NK-92 treated with Interleukin-12 subunit alpha and Interleukin-12 subunit beta, amount 100 ng/mL, for 24 hours (cell line): ENCODE measurements around the gene GHRL.
A peak's percentile ranks its signal among the peaks of the same experiment; 100 is the strongest.
"Not testable (repeated sequence)": the region's sequence is repeated elsewhere in the genome, so short reads cannot be mapped to it uniquely, and the experiment has no call there.

Source experiments
- DNase-seq: peaks from one replicate; lab custom pipeline; 2025; lab: John Stamatoyannopoulos, UW

Gene GHRL

DNA sequence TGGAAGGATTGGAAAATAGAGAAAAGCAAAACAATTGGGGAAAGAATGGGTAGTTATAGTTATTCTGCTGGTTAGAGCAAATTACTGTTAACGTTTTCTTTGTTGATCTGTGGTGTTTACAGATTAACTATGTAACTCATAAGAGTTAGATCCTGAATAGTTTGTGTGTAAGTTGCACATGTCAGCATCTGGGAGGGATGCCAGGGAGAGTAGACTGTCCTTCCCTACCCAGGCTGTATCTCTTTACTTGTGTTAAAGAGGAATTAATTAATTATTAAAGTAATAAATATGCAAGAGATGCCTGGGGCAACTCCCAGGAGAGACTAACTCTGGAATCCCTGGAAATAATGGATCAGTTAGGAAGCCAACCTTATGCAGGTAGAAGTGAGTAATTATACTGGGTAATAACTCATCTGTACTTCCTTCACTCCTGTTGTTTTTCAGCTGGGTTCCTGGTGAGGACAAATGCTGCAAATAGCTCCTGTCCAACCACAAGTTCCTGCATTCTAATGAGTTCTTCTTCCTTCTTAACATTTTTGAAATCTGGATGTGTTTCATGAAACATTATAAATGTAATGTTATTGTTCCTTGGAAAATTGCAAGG is 18.9 kb downstream of the GHRL start:
- no peak for DNase-seq

DNA sequence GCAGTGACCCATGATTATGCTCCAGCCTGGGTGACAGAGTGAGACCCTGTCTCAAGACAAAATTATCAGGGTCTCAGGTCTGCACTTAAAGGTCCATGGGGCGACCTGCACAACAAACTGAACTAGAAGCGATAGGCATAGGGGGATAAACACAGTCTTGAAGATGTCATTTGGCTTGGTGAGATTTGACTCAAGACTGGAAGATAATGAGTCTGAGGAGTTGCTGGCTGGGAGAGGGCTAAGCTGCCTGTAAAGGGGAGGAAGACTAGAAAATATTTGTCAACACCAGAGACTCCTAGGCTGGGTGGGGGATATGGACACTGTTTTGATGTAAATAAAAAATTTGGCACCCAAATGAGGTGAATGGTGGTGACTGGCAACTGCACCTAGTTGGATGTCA is 19.8 kb downstream of the GHRL start:
- no peak for DNase-seq

DNA sequence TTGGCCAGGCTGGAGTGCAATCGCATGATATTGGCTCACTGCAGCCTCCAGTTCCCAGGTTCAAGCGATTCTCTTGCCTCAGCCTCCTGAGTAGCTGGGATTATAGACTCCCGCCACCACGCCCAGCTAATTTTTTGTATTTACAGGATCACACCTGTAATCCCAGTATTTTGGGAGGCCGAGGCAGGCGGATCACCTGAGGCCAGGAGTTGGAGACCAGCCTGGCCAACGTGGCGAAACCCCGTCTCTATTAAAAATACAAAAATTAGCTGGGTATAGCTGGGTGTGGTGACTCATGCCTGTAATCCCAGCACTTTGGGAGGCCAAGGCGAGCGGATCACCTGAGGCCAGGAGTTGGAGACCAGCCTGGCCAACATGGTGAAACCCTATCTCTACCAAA is 20.3 kb downstream of the GHRL start:
- DNase-seq, result not testable (repeated sequence)

DNA sequence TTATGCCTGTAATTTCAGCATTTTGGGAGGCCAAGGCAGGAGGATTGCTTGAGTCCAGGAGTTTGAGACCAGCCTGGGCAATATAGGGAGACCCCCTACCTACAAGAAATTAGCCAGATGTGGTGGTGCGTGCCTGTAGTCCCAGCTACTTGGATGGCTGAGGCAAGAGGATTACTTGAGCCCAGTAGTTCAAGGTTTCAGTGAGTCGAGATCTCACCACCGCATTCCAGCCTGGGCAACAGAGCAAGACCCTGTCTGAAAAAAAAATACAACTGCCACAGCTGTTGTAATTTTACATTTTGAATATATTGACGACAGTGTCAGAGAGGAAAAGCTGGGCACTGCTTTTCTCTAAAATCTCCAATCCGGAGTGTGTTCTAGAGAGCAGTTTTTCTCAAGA is 23.3 kb downstream of the GHRL start:
- no peak for DNase-seq

DNA sequence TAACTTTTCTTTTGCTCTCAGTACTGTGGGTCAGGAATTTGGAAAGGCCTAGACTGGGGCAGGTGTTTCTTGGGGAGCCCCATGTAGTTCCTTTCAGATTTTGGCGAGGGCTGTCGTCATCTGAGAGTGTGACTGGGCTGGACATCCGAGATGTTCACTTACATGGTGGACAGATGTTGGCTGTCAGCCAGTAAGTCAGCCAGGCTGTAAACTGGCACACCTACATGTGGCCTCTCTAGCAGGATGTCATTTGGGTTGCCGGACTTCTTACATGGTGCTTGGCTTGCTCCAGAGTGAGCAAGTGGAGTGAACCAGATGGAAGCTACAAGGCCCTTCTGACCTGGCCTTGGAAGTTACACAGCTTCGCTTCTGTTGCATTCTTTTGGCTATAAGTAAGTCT is 23.8 kb downstream of the GHRL start:
- no peak for DNase-seq

DNA sequence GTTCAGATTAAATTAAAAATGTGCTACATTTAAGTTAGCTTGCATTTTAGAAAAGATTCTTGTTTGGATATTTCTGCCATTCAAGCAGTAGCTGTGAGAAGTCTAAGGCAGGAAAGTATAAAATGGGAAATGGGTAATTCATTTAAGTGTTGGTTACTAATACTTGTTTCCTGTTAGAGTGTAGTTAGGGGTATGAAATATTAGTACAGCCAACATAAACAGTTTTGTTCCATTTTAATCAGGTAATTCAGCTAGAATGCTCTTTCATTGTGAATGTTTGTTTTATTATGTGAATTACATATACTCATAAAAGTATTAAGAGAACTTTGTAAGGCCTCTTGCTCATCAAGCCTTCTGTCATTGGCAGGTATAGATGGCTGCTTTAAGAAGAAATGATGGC is 24.6 kb downstream of the GHRL start:
- no peak for DNase-seq

DNA sequence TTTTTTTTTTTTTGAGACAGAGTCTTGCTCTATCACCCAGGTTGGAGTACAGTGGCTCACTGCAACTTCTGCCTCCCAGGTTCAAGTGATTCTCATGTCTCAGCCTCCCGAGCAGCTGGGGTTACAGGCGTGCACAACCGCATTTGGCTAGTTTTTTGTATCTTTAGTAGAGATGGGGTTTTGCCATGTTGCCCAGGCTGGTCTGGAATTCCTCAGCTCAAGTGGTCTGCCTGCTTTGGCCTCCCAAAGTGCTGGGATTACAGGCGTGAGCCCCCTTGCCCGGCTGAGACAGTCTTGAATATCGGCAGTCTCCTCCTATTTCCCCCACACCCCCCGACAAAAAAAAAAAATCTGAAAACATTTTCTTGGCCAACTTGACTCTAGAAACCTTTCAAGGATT is 25.8 kb downstream of the GHRL start:
- not testable (repeated sequence) for DNase-seq

DNA sequence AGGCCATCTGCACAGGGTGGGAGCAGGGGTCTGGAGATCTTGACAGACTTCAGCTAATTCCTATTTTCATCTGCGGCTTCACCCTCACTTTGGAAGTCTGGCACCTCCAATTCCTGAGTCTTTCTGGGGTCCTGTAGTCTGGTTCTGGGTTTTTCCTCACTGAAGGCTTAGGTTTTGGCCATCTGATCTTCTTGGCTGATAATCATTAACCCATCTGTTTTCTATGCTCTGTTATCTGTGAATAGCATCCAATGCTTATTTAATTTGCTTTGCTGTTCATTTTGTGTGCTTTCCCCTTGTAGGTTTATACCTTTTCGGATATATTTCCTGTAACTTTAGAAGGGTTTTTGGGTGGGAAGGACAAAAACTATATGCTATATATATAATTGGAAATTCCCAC is 26.9 kb downstream of the GHRL start:
- no peak for DNase-seq

DNA sequence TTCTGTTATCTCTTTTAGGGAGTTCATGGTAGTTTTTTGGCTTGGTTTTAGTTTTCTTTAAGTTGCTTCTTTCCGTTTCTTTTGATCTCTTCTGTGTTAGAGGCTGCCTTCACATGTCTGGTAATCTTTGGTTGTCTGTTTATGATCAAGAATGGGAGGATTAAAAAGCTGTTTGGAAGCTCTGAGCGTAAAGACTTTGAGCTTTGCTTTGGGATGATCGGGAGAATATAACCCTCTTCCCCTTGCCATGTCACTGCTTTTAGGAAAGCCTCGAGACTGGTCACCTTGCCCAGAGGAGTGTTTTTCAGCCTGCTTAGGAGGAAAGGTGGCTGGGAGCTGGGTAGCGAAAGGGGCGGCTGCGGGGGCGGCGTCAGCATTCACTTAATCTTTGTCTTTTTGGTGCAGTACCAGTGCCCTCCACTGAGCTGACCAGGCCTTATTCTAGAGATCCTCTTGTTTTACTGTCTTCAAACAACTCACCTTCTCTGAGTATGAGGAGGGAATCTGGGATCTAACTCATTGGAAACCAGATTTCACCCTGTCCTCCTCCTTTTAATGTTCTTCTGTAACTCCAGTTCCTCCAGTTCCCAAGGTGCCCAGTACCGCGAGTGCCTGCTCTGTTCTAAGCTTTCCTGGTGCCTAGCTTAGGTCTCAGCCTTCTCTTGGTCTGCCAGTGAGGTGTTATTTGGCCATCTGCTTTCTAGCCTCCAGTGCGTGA is 28.9 kb downstream of the GHRL start:
- DNase-seq, result no peak

DNA sequence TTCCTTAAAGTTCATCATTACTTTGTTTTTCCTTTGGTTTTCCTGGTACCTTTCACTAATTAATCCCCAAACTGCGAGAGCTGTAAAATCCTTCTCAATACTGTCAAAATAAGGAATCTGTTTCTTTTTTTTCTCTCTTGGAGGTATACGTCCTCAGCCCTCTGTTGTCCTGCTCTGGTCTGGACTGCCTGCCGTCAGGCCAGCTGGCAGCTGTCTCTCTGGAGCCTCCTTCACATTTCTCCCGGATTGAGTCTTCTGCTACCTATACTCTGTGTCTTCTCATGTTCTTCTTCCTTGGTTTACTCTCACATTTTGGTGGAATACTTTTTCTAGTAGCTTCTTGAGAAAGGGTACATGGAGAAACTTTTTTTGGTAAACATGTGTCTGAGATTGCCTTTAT is 30.7 kb downstream of the GHRL start:
- DNase-seq, result no peak

DNA sequence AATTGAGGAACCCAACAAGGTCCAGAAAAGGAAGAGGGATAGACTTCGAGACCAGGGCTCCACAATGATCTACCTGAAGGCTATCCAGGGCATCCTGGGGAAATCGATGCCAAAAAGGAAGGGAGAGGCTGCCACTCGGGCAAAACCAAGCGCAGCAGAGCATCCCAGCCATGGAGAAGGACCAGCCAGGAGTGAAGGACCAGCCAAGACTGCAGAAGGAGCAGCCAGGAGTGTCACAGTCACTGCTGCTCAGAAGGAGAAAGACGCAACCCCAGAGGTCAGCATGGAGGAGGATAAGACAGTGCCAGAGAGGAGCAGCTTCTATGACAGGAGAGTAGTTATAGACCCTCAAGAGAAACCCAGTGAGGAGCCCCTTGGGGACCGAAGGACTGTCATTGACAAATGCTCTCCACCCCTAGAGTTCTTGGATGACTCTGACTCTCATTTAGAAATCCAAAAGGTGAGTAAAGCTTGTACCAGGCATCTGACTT is 32.5 kb downstream of the GHRL start:
- DNase-seq, result no peak

DNA sequence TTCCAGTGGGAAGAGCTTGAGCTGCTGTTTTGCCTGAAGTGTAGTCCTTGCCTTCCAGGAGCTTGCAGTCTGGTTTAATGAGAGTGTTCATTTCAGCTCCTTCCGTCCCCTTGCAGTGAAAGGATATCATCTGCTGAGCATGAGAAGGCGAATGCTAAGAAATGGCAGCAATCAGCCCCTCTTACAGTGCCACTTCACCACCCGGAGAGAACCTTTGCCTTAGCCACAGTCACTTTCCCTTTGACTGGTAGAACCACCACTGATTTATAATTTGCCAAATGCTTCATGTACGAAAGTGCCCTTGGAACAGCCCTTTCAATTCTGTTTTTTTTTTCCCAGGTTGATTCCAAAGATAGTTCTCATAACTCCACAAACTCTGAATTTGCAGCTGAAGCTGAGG is 32.9 kb downstream of the GHRL start:
- no peak for DNase-seq

DNA sequence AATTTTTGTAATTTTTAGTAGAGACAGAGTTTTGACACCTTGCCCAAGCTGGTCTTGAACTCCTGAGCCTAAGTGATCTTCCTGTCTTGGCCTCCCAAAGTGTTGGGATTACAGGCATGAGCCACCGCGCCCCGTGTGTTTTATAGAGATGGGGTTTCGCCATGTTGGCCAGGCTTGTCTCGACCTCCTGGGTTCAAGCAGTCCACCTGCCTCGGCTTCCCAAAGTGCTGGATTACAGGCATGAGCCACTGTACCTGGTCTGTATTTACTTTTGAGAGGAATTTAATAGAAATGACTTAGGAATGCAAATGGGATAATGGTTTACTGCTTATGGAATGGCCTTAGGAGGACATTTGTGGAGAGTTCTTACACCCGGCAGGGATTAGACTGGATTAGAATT is 33.7 kb downstream of the GHRL start:
- no peak for DNase-seq

DNA sequence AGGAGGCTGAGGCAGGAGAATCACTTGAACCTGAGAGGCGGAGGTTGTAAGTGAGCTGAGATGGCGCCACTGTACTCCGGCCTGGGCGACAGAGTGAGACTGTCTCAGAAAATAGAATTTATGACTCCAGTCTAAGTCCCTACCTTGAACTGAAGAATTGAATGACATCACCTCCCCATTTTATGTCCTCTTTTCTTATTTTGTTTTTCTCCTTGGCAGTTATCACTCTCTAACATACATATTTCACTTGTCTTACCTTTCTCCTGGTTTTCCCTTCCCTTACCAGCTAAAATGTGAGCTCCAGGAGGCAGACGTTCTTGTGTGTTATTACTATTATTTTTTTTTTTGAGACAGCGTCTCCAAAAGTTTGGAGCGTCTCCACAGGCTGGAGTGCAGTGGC is 36.9 kb downstream of the GHRL start:
- DNase-seq, result no peak

DNA sequence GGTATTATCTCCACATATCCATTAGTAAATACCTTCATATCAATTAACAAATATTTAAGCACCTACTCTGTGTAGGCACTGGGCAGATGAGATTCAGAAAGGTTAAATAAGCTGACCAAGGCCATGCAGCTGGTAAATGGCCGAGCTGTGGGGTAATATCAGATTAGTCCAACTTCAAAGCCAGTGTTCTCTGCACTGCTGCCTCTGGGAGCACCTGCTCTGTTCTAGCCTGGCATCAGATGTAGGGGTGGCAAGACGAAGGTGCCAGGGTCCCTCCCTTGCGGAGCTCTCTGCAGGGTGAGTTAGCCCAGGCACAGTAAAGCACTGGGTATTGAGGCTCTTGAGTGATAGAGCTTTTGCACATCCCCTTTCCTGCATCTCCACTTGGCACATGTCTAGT is 39.0 kb downstream of the GHRL start:
- no peak for DNase-seq

DNA sequence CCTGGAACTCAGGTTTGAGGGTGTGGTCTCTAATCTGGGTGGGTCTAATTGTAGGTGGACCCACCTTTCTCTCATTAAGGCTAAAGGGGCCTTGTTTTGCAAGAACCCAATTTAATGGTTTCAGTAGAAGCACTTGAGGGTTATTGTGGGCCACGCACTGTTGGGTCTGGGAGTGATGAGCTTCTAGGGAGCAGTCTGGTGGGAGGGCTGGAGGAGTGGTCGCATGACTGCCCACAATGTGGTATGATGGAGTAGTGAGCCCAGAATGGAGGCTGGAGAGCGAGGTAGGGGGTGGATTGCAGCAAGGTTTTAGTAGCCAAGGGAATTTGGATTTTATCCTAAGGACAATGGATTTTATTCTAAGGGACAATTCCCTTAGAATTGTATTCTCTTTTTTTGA is 41.7 kb downstream of the GHRL start:
- DNase-seq, result no peak

DNA sequence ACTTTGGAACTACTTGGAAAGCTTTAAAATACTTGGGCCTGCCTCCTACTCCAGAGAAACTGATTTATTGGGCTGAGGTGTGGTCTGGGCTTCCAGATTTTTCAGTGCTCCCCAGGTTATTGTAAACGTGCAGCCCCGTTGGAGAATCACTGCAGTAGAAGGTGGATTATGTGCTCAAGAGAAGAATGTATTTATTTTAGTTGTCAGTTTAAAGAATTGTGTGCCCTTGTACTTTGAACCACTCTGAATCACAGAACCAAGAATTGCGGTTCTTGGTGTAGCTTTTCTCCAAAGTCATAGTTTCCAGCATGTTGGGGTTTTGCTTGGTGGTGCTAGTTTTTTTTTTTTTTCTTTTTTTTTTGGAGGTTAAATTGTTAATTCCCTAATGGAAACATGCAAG is 42.9 kb downstream of the GHRL start:
- no peak for DNase-seq

DNA sequence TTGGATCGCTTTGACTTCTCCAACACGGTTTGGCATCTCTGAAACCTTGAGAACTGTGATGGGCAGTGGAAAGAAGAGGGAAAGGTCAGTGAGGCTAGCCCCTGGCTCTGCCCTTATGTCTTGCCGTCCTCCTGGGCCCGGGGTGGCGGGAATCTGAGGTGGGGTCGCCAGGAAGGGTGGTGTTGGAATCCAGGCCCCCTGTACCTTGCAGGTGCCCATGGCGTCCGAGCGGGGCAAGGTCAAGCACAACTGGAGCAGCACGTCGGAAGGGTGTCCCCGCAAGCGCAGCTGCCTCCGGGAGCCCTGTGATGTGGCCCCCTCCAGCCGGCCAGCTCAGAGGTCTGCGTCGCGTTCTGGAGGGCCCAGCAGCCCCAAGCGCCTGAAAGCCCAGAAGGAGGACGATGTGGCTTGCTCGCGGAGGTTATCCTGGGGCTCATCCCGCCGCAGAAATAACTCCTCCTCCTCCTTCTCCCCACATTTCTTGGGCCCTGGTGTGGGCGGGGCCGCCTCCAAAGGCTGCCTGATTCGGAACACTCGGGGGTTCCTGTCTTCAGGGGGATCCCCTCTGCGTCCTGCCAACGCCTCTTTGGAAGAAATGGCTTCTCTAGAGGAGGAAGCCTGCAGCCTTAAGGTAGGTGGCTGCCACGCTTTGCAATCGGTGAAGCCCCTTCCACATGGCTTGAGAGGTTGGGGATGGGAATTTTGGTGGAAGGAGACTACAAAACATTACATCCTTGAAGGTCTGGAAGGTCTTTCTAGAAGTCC is 43.6 kb downstream of the GHRL start:
- DNase-seq, result peak; percentile 22

DNA sequence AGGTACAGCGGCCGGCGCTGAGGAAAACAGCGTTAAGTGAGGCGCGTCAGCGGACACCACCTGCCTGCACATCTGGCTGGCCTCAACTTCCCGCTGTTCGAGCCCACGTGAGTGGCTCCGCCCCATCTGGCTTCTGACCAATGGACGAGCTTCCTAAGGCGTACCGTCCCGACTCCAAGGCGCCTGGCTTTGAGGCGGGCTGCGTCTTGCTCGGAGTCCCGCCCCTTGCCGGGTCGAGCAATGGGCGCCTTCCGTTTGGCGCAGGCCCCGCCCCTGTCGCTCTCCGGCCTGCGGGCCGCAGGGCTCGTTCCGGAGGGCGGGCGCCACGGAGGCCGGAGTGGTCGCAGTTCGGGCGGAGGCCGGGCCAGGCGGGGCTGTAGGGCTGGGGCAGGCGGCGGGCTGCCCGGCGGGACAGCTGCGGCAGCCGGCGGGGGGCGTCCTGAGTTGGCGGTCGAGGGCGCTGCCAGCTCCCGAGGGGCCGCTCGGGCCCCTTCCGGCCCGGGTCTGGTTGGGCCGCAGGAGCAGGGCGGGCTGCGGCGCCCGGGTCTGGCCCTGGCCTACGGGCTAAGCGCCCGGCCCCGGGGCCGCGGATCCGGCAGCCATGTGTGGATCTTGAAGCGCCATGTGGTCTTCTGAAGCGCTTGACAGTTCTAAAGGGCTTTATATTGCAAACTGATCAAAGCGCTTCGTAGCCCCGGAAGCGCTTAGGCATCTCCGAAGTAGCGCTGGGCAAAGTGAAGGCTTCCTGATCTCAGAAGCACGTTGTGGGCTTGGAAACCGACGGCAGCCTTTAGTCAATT is 44.4 kb downstream of the GHRL start, which contains the start of gene TATDN2:
TSS of gene TATDN2 (plus strand) at position 276 of the 800 bp plus-strand sequence. CDS start 742 bp downstream, outside the sequence.
- DNase-seq, result peak; percentile 87

DNA sequence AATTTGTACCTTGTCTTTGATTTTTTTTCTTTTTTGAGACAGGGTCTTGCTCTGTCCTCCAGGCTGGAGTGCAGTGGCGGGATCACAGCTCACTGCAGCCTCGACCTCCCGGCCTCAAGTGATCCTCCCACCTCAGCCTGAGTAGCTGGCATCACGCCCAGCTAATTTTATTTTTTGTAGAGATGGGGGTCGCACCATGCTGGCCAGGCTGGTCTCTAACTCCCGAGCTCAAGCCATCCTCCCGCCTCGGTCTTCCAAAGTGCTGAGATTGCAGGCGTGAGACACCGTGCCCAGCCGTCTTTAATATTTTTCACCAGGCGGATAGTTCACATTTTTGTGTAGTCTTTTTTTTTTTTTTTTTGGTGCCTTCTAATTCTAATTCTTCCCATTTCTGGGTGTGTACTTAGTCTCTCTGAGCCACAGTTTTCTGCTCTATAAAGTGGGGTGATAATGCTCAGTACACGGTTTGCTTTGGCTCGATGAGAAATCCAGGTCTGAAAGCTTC is 45.0 kb downstream of the GHRL start:
- DNase-seq, result no peak

DNA sequence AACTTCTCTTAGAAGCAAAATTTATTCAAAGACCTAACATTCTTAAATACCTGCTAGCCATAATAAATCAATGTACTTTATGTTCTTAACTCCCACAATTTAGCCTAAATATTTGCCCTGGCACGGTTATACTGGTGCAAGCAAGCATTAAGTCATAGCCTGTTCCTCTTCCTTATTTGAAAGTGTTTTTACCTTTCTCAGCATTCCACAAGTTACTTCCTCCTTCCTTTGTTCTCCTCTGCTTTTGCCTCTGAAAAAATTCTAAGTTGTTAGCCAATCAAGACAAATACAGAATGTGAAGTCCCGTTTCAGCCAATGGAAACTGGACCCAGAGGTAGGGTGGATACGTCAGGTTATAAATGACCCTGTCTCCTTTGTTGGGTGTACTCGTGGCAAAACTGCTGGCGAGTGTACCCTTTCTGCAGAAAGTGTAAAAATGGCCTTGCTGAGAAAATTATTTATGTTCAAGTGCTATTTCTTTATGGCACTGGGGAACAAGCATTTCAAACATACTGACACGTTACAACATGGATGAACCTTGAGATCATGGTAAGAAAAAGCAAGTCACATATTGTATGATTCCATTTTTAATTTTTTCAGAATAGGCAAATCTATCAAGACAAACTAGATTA is 47.5 kb downstream of the GHRL start:
- no peak for DNase-seq

DNA sequence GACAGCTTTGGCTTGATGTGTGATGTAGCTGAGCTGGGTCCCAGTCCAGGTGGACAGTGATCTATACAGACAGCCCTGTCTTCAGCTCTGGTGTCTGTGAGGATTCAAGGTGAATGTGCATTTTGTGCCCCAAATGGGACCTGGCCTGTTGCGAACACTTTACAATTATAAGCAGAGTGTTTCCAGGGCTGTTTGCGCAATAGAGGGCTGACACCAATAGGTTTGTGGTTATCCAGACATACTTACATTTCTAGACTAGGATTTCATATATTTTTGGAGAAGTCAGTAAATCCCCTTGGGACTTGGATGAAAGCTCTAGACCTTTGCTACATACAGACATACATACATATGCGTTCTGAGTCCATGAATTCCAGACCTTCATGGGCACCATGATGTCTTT is 48.7 kb downstream of the GHRL start:
- no peak for DNase-seq
